Chondrocyte (in vitro differentiated cells): ENCODE measurements around the gene GNG7. TPM values are rescaled to one million over a fixed set of nuclear protein-coding genes. Genes with fewer than 3 reads are reported as not detected.

Experiments
- DNase-seq: peaks from one replicate; pipeline ENCODE4 v3.0.0; 2021; ENCODE audit warnings: mixed read lengths, low spot score
- H3K27ac Mint-ChIP-seq: one replicate; pipeline ENCODE4 v1.8.0; 2021; ENCODE audit warnings: mild to moderate bottlenecking, moderate library complexity, mixed read lengths; ENCODE audit not compliant: unreplicated experiment
- H3K27me3 Mint-ChIP-seq: 2 replicates; pipeline ENCODE4 v1.8.0; 2021; ENCODE audit warnings: low read depth, mixed read lengths
- H3K36me3 Mint-ChIP-seq: 2 replicates; pipeline ENCODE4 v1.8.0; 2021; ENCODE audit warnings: low read depth, mixed read lengths
- H3K4me1 Mint-ChIP-seq: 2 replicates; pipeline ENCODE4 v1.8.0; 2021; ENCODE audit warnings: low read depth, mild to moderate bottlenecking, mixed read lengths
- H3K4me3 Mint-ChIP-seq: one replicate; pipeline ENCODE4 v1.8.0; 2021; ENCODE audit warnings: mild to moderate bottlenecking, moderate library complexity, mixed read lengths; ENCODE audit not compliant: unreplicated experiment
- H3K9me3 Mint-ChIP-seq: 2 replicates; pipeline ENCODE4 v1.8.0; 2021; ENCODE audit warnings: low read depth, mixed read lengths
- CTCF ChIP-seq: fragments of 200-600 bp; sonication (generic); IDR thresholded peaks from 2 replicates; pipeline ENCODE4 v1.5.0; 2021; ENCODE audit warnings: antibody characterized with exemption, mild to moderate bottlenecking, moderate library complexity
- total RNA-seq: library from RNA; stranded (reverse); gene quantifications from 3 replicates; pipeline ENCODE4 v1.2.1, GENCODE V29; 2021

GNG7 gene
- total RNA-seq, 1 donor from 2014 or later: 1.9 TPM

DNA sequence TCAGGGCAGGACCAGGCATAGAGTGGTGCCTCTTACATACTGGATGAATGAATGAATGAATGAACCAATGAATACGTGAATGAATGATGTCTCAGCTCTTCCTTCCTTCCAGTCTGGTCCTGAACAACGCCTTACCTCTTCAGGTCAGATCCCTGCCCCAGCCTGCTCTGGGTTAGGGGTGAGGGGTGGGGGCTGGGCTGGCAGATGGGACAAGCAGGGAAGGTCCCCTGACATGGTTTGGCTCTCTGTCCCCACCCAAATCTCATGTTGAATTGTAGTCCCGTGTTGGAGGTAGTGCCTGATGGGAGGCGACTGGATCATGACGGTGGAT lies 9.3 kb upstream of the GNG7 start:
- Mint-ChIP-seq H3K9me3 (peaks cover 11% of the 10 kb centered on the region), H3K4me1 (no peaks in the 10 kb centered on the region), H3K4me3 (no peak overlapping the region), H3K27ac (no peak overlapping the region), H3K36me3 (peaks cover 8% of the 10 kb centered on the region), H3K27me3 (no peaks in the 10 kb centered on the region)
- TF ChIP-seq CTCF: no peak
- DNase-seq: no peak

DNA sequence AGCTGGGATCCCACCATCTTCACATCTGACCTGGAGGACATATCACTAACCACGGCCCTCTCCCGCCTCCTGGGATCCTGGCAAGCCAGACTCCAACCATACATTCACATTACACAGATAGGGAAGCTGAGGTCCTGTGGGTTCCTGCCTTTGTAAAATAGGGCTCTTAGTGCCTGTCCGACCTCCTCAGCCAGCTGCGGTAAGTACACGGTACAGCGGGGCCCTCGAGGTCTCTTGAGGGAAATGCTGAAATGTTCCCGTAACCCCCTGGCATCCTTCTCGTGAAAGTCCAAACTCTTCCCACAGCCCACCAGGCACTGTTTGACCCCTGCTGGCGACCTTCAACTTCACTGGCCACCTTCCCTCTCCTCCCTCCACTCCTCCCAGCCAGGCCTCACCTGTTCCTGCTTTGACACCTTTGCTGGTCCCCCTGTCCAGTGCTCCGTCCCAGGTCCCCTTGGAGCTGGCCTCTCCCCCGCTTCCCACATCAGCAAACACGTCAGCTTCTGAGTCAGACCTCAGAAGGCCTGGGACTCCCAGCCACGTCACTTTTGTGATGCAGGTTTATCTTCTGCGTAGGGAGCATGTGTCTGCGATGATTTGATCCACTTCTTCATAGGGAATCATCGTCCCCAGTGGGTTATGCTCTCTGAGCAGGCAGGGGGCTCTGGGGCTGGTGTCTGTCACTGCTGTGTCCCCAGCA lies 8.8 kb upstream of the GNG7 start:
- no peak for TF ChIP-seq CTCF
- H3K27me3 Mint-ChIP-seq: no peaks in the 10 kb centered on the region
- no peak for DNase-seq
- H3K4me3 Mint-ChIP-seq: no peak overlapping the region
- peaks cover 11% of the 10 kb centered on the region for H3K9me3 Mint-ChIP-seq
- H3K27ac Mint-ChIP-seq: no peak overlapping the region
- H3K4me1 Mint-ChIP-seq: no peaks in the 10 kb centered on the region
- H3K36me3 Mint-ChIP-seq: peaks cover 5% of the 10 kb centered on the region

GRCh38 chr19:2706251-2706650 lies 3.8 kb upstream of the GNG7 start:
- no peak for DNase-seq
- TF ChIP-seq CTCF: no peak
- Mint-ChIP-seq H3K27me3 (peaks cover 4% of the 10 kb centered on the region), H3K4me3 (no peak overlapping the region), H3K36me3 (no peaks in the 10 kb centered on the region), H3K27ac (no peak overlapping the region), H3K4me1 (peaks cover 2% of the 10 kb centered on the region), H3K9me3 (no peaks in the 10 kb centered on the region)

DNA sequence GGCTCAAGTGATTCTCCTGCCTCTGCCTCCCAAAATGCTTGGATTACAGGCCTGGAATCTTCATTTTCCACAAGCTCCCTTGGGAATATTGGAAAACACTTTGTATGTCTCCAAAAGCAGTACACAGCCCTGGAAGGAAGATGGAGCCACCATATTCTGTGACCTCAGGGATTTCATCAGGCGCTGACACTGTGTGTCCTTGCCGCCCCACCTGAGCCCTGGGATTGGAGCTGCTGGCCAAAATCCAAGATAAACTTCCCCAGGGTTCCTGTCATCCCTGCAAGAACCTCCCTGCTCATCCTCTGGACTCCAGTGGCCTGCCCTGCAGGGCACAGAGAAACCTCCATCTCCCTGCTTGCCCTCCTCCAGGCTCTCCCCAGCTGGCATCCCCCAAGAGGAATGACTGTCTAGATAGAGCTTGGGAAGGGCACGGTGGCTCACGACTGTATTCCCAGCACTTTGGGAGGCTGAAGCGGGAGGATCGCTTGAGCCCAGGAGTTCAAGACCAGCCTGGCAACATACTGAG lies 1.3 kb upstream of the GNG7 start:
- H3K4me3 Mint-ChIP-seq: no peak overlapping the region
- no peak overlapping the region for H3K27ac Mint-ChIP-seq
- H3K9me3 Mint-ChIP-seq: no peaks in the 10 kb centered on the region
- TF ChIP-seq CTCF: no peak
- H3K36me3 Mint-ChIP-seq: no peaks in the 10 kb centered on the region
- peaks cover 2% of the 10 kb centered on the region for H3K4me1 Mint-ChIP-seq
- no peak for DNase-seq
- peaks cover 4% of the 10 kb centered on the region for H3K27me3 Mint-ChIP-seq

DNA sequence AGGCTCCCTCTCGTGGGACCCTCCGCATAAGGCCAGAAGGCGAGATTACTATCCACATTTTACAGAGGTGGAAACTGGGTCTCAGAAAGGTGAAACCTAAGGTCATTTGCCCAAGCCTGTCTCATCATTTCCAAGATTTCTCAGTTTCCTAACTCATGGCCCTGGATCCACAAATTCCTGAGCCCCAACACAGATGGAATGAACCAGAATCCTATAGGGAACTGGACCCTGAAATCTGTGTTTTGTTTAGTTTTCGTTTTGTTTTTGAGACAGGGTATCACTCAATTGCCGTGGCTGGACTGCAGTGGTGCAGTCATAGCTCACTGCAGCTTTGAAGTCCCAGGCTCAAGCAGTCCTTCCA lies 563 bp upstream of the GNG7 start:
- peaks cover 2% of the 10 kb centered on the region for H3K4me1 Mint-ChIP-seq
- peak overlapping the region; percentile 65 for H3K4me3 Mint-ChIP-seq
- peaks cover 4% of the 10 kb centered on the region for H3K27me3 Mint-ChIP-seq
- no peak for DNase-seq
- no peak for TF ChIP-seq CTCF
- H3K9me3 Mint-ChIP-seq: no peaks in the 10 kb centered on the region
- H3K36me3 Mint-ChIP-seq: no peaks in the 10 kb centered on the region
- no peak overlapping the region for H3K27ac Mint-ChIP-seq
